ENCODE measurements around the gene TMEM61.

Gene TMEM61

GRCh38 chr1:55037733-55038551, 57.5 kb downstream of the TMEM61 start:
- FAIRE-seq, result no peak

DNA sequence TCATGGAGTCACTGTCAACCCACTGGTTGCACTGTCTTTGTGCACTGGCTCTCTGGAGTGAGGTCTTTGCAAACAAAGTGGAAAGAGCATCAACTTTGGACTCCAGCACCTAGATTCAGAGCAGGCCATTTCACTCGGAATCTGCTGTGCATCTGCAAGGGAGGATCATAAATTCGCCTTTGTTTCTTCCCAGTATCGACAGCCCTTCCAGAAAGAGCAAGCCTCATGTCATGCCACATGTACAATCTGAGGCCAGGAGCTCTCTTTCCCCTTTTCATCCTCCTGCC, 58.1 kb downstream of the TMEM61 start:
- no peak for FAIRE-seq
- no peak for DNase-seq (ENCODE audit: low spot score)

More at GRCh38 chr1:55037733-55038551, 57.5 kb downstream of the TMEM61 start:
- DNase-seq (ENCODE audit: low spot score), result no peak

DNA sequence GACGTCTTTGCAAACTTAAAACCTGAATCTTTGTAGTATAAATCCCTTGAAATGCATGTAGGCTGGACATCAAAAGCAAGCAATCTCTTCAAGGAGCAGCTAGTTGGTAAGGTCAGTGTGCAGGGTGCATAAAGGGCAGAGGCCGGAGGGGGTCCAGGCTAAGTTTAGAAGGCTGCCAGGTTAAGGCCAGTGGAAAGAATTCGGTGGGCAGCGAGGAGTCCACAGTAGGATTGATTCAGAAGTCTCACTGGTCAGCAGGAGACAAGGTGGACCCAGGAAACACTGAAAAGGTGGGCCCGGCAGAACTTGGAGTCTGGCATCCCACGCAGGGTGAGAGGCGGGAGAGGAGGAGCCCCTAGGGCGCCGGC, 58.5 kb downstream of the TMEM61 start:
- FAIRE-seq (no peak), DNase-seq (ENCODE audit: low spot score) (no peak)

GRCh38 chr1:55039342-55040082, 59.1 kb downstream of the TMEM61 start, which contains the start of gene PCSK9:
Gene PCSK9 (plus strand): TSS chr1:55039548. CDS start chr1:55039838, 290 bp downstream.
- FAIRE-seq (no peak), DNase-seq (ENCODE audit: low spot score) (no peak)

DNA sequence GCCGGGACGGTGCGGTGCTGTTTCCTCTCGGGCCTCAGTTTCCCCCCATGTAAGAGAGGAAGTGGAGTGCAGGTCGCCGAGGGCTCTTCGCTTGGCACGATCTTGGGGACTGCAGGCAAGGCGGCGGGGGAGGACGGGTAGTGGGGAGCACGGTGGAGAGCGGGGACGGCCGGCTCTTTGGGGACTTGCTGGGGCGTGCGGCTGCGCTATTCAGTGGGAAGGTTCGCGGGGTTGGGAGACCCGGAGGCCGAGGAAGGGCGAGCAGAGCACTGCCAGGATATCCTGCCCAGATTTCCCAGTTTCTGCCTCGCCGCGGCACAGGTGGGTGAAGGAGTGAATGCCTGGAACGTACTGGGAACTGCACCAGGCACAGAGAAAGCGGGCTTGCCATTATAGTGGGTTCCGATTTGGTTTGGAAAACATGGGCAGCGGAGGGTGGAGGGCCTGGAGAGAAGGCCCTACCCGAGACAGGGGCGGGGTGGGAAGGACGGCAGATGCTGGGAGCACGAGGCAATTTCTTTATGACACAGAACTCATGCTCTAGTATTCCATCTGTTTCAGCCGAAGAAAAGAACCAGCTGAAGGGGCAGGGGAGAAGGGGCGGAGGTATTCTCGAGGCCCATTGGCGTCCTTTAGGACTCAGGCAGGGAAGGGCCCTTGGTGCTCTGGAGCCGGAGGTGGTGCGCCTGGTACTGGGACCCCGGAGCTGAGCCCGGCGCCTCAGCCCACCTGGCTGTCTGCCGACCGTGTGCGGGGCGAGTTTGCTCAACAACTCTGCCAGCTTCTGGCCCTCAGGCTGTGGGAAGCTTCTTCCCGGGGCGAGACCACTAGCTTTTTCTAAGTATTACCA, 59.9 kb downstream of the TMEM61 start:
- no peak for FAIRE-seq
- no peak for DNase-seq (ENCODE audit: low spot score)

DNA sequence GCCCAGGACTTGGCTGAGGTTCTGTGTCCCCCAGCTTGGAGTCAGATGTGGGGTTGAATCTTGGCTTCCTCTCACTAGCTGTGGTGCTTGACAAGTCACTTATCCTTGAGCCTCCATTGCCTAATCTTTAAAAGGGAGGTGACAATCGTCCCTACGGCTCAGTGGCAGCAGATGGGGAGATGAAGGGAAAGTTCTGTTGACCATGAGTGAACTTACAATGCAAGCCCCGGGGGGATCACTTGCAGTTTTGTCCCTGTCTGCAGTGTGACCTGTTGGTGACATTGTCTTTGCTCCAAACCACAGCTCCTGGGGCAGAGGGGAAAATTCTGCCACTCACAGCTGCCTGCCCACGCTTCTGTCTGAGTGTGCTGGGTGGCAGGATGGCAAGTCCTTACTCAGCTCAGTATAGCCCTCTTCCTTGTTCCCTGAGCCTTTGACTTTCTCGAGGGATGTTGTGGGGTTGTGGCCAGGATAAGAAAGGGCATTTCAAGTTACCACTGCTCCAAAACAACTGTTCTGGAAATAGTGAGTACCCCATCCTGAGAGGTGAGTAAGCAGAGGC, 60.6 kb downstream of the TMEM61 start:
- FAIRE-seq (no peak), DNase-seq (ENCODE audit: low spot score) (no peak)

- FAIRE-seq (no peak), DNase-seq (ENCODE audit: low spot score) (no peak)
Observed at GRCh38 chr1:55041613-55042012, 61.2 kb downstream of the TMEM61 start.
